Immature natural killer cell (primary cell): ENCODE results near the gene MEAK7. TPM values are rescaled to one million over a fixed set of nuclear protein-coding genes. Genes with fewer than 3 reads are reported as not detected.

ENCODE experiments used
- DNase-seq, 3 donors: peaks; one replicate each; pipeline ENCODE4 v3.0.0; 2022; ENCODE audit warnings: mixed read lengths in 1 of 3
- H3K27ac Mint-ChIP-seq, 6 donors: one replicate each; pipeline ENCODE4 v1.8.0; 2020; ENCODE audit warnings: mixed read lengths in 6 of 6, mild to moderate bottlenecking in 5 of 6, inconsistent platforms in 4 of 6, moderate library complexity in 3 of 6
- H3K27me3 Mint-ChIP-seq, 3 donors: one replicate each; pipeline ENCODE4 v1.8.0; 2020 to 2021; ENCODE audit warnings: low read depth in 3 of 3, mild to moderate bottlenecking in 3 of 3, mixed read lengths in 3 of 3, moderate library complexity in 3 of 3, inconsistent platforms in 1 of 3
- H3K36me3 Mint-ChIP-seq, 3 donors: one replicate each; pipeline ENCODE4 v1.8.0; 2020; ENCODE audit warnings: mixed read lengths in 3 of 3, inconsistent platforms in 2 of 3, mild to moderate bottlenecking in 2 of 3
- H3K4me1 Mint-ChIP-seq, 2 donors: one replicate each; pipeline ENCODE4 v1.8.0; 2020; ENCODE audit warnings: inconsistent platforms in 2 of 2, mild to moderate bottlenecking in 2 of 2, mixed read lengths in 2 of 2, moderate library complexity in 1 of 2
- H3K4me3 Mint-ChIP-seq, 5 donors: one replicate each; pipeline ENCODE4 v1.8.0; 2020; ENCODE audit warnings: mild to moderate bottlenecking in 5 of 5, mixed read lengths in 5 of 5, inconsistent platforms in 3 of 5, moderate library complexity in 3 of 5
- H3K9me3 Mint-ChIP-seq, 6 donors: one replicate each; pipeline ENCODE4 v1.8.0; 2020; ENCODE audit warnings: mild to moderate bottlenecking in 6 of 6, mixed read lengths in 6 of 6, inconsistent platforms in 4 of 6, moderate library complexity in 3 of 6
- polyA plus RNA-seq, 3 donors: library from polyadenylated mRNA; unstranded; fragments of 300-500 nt; fragmentation: Illumina TruSeq; gene quantifications; one replicate each; pipeline ENCODE4 v1.2.3, GENCODE V29; 2021

MEAK7 gene
- polyA plus RNA-seq, 3 donors from 2014 or later = 3.0 to 5.2 (median 5.1) TPM

DNA sequence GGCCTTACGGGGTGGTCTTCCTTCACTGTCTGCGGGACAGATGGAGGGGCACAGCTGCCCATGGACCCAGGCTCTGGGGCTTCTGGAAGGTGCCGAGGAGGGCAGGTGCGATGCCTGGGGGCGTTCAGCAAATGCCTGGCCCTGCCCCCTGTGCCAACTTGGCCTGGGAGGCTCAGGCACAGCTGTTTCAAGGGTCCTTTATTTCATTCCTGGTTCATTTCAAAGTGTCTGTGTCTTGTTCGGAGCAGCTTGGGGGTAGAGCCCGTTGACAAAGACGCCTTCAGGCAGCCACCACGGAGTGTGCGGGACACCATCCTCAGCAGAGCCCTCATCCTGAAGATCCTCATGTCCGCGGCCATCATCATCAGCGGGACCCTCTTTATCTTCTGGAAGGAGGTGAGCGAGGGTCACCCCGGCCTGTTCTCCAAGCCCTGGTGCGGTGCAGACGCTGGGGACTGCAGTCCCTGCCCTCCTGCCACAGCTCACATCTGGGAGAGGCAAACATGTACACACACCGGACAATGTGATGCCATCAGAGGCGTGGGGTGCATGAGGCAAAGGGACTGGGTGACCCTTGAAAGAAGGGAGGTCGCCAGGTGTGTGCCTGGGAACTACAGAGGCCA, 43.9 kb downstream of the MEAK7 start:
- Mint-ChIP-seq H3K27ac (no peak overlapping the region), H3K9me3 (peaks cover 0 to 1% (median 0%) of the 10 kb centered on the region in 6 donors), H3K4me1 (peaks cover 0 to 2% of the 10 kb centered on the region in 2 donors), H3K36me3 (peaks cover 0 to 16% (median under 1%) of the 10 kb centered on the region in 3 donors), H3K27me3 (peaks cover 0 to 6% (median 2%) of the 10 kb centered on the region in 3 donors), H3K4me3 (no peak overlapping the region)
- DNase-seq = no peak

GRCh38 chr16:84459941-84460405, 44.5 kb downstream of the MEAK7 start:
- peaks cover 0 to 1% (median 0%) of the 10 kb centered on the region in 6 donors for H3K9me3 Mint-ChIP-seq
- H3K27ac Mint-ChIP-seq = no peak overlapping the region
- no peak overlapping the region for H3K4me3 Mint-ChIP-seq
- H3K4me1 Mint-ChIP-seq = peaks cover 0 to 2% of the 10 kb centered on the region in 2 donors
- H3K36me3 Mint-ChIP-seq = peaks cover 0 to 15% (median 0%) of the 10 kb centered on the region in 3 donors
- DNase-seq = no peak
- peaks cover 0 to 6% (median 2%) of the 10 kb centered on the region in 3 donors for H3K27me3 Mint-ChIP-seq

- H3K36me3 Mint-ChIP-seq = peaks cover 0 to 15% (median 0%) of the 10 kb centered on the region in 3 donors
- no peak for DNase-seq
- peaks cover 0 to 6% (median 2%) of the 10 kb centered on the region in 3 donors for H3K27me3 Mint-ChIP-seq
- H3K4me1 Mint-ChIP-seq = peaks cover 0 to 2% of the 10 kb centered on the region in 2 donors
- no peak overlapping the region for H3K4me3 Mint-ChIP-seq
- H3K9me3 Mint-ChIP-seq = peaks cover 0 to 1% (median 0%) of the 10 kb centered on the region in 6 donors
- no peak overlapping the region for H3K27ac Mint-ChIP-seq
Observed at GRCh38 chr16:84459533-84459894, 44.9 kb downstream of the MEAK7 start.

DNA sequence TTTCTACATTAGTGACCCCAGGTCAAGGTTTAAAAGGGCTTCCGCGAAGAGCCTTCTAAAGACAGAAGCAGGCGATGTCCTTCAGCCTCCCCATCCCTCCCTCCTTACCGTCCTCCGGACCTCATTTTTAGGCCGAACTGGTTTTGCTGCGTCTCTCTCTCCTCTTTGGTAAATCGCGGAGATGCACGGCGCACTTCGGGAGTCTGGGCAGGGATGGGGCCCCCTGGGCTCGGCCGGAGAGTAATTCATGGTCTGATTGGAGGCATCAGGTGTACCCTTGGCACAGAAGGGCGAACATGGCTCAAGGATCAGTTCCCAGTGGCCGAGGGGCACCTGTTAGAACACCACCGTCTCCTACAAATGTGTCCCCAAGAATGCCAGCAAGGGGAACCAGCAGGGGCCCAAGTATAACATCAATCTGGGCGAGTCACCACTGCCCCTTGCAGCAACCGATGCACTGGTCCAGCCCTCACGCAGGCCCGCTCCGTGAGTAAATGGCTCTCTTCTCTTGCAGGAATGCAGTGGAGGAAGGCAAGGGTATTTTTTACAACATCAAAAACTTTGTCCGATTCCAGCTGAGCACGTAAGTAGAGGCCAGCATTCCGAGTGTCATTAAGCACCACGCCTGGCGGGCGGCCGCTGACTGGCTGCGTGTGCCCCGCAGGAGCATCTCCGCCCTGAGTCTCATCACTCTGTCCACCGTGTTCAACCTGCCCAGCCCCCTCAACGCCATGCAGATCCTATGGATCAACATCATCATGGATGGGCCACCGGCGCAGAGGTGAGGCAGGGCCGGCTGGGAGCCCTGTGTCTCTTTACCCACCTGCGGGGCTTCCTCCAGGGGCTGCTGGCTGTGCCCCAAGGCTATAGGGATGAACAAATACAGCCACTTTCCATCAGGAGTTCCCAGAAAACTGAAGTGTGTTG, 45.6 kb downstream of the MEAK7 start:
- no peak for DNase-seq
- peaks cover 0 to 1% (median 0%) of the 10 kb centered on the region in 6 donors for H3K9me3 Mint-ChIP-seq
- no peak overlapping the region for H3K4me3 Mint-ChIP-seq
- peaks cover 0 to 15% (median 0%) of the 10 kb centered on the region in 3 donors for H3K36me3 Mint-ChIP-seq
- H3K27ac Mint-ChIP-seq = no peak overlapping the region
- H3K27me3 Mint-ChIP-seq = peaks cover 0 to 6% (median 2%) of the 10 kb centered on the region in 3 donors
- H3K4me1 Mint-ChIP-seq = peaks cover 0 to 2% of the 10 kb centered on the region in 2 donors

DNA sequence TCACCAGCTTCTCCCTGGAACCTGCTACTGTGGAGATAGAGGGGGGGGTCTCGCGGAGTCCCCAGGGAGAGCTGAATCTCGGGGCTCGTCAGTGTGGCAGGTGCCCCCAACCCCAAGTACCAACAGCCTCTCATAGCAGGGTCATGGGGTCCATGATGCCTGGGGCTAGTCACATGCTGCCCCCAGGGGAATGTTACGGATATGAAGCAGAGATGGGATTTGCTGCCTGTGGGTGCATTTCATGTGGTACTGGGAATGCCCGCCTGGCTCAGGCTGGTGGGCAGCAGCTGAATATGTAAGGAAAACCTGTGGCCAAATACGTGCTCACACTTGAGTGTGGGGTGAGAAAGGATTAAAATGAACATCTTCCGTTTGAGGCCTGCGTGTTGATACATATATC, 49.4 kb downstream of the MEAK7 start:
- H3K27ac Mint-ChIP-seq = no peak overlapping the region
- no peak for DNase-seq
- no peaks in the 10 kb centered on the region for H3K4me1 Mint-ChIP-seq

More for the DNA sequence above, 49.4 kb downstream of the MEAK7 start:
- peaks cover 0 to 1% (median 0%) of the 10 kb centered on the region in 6 donors for H3K9me3 Mint-ChIP-seq
- no peak overlapping the region for H3K4me3 Mint-ChIP-seq
- H3K36me3 Mint-ChIP-seq = peaks cover 0 to 3% (median 0%) of the 10 kb centered on the region in 3 donors
- peaks cover 0 to 4% (median 2%) of the 10 kb centered on the region in 3 donors for H3K27me3 Mint-ChIP-seq

Other genes with a start within 250 kb of the MEAK7 start
- gene WFDC1, start 209.8 kb downstream of the MEAK7 start, polyA plus RNA-seq = not detected
- gene ATP2C2, start 136.1 kb downstream of the MEAK7 start, polyA plus RNA-seq = not detected
- 100 to 1,000 TPM; 193 to 268 (median 235) TPM for gene COTL1, start 113.4 kb upstream of the MEAK7 start, polyA plus RNA-seq
- 10 to 100 TPM; 18.0 to 28.0 (median 20.7) TPM for gene KLHL36, start 143.9 kb upstream of the MEAK7 start, polyA plus RNA-seq
- 10 to 100 TPM; 33.8 to 60.6 (median 58.7) TPM for gene USP10, start 195.3 kb upstream of the MEAK7 start, polyA plus RNA-seq